ENCODE measurements around the gene PKP4.

Gene PKP4

GRCh38 chr2:158497486-158497885, 40.7 kb downstream of the PKP4 start:
- Histone ChIP-seq H3K27me3 (ENCODE audit: insufficient read depth, low read depth) (no peaks in the 10 kb centered on the region), H2AFZ (ENCODE audit: low read depth) (no peak overlapping the region), H4K20me1 (ENCODE audit: insufficient read depth) (no peaks in the 10 kb centered on the region), H3K27ac (no peak overlapping the region), H3K79me2 (ENCODE audit: insufficient read depth, low read depth) (peaks cover 55% of the 10 kb centered on the region; the same call in 1 of the 2 replicates), H3K4me1 (ENCODE audit: low read depth, poor library complexity, severe bottlenecking) (peaks cover 5% of the 10 kb centered on the region), H3K4me3 (IDR thresholded peaks at IDR 0.05; ENCODE audit: insufficient read depth, low read depth, low read length) (no peak overlapping the region), H3K4me2 (no peak overlapping the region), H3K9ac (no peak overlapping the region), H3K36me3 (ENCODE audit: insufficient read depth) (no peaks in the 10 kb centered on the region)
- TF ChIP-seq CTCF (conservative IDR thresholded peaks at IDR 0.05; ENCODE audit: low read depth, low read length) = no peak

- H2AFZ ChIP-seq (ENCODE audit: low read depth) = no peak overlapping the region
- TF ChIP-seq CTCF (conservative IDR thresholded peaks at IDR 0.05; ENCODE audit: low read depth, low read length) = no peak
- H3K79me2 ChIP-seq (ENCODE audit: insufficient read depth, low read depth) = peaks cover 60% of the 10 kb centered on the region; the same call in 1 of the 2 replicates
- H3K9ac ChIP-seq = no peak overlapping the region
- no peaks in the 10 kb centered on the region for H3K36me3 ChIP-seq (ENCODE audit: insufficient read depth)
- H4K20me1 ChIP-seq (ENCODE audit: insufficient read depth) = no peaks in the 10 kb centered on the region
- H3K4me3 ChIP-seq (IDR thresholded peaks at IDR 0.05; ENCODE audit: insufficient read depth, low read depth, low read length) = no peak overlapping the region
- H3K27me3 ChIP-seq (ENCODE audit: insufficient read depth, low read depth) = no peaks in the 10 kb centered on the region
- no peak overlapping the region for H3K4me2 ChIP-seq
- no peak overlapping the region for H3K27ac ChIP-seq
- peaks cover 5% of the 10 kb centered on the region for H3K4me1 ChIP-seq (ENCODE audit: low read depth, poor library complexity, severe bottlenecking)
These were observed 41.4 kb downstream of the PKP4 start for GRCh38 chr2:158498043-158498748.

- Histone ChIP-seq H3K27ac (no peak overlapping the region), H2AFZ (ENCODE audit: low read depth) (no peak overlapping the region), H3K9ac (no peak overlapping the region), H3K36me3 (ENCODE audit: insufficient read depth) (no peaks in the 10 kb centered on the region), H4K20me1 (ENCODE audit: insufficient read depth) (no peaks in the 10 kb centered on the region), H3K4me1 (ENCODE audit: low read depth, poor library complexity, severe bottlenecking) (peaks cover 5% of the 10 kb centered on the region), H3K27me3 (ENCODE audit: insufficient read depth, low read depth) (no peaks in the 10 kb centered on the region), H3K4me3 (IDR thresholded peaks at IDR 0.05; ENCODE audit: insufficient read depth, low read depth, low read length) (no peak overlapping the region), H3K4me2 (no peak overlapping the region), H3K79me2 (ENCODE audit: insufficient read depth, low read depth) (peaks cover 60% of the 10 kb centered on the region; the same call in 1 of the 2 replicates)
- no peak for TF ChIP-seq CTCF (conservative IDR thresholded peaks at IDR 0.05; ENCODE audit: low read depth, low read length)
These were observed 42.0 kb downstream of the PKP4 start for GRCh38 chr2:158498749-158499136.

GRCh38 chr2:158499383-158499782, 42.6 kb downstream of the PKP4 start:
- H3K4me3 ChIP-seq (IDR thresholded peaks at IDR 0.05; ENCODE audit: insufficient read depth, low read depth, low read length) = no peak overlapping the region
- H3K4me2 ChIP-seq = no peak overlapping the region
- peaks cover 5% of the 10 kb centered on the region for H3K4me1 ChIP-seq (ENCODE audit: low read depth, poor library complexity, severe bottlenecking)
- H2AFZ ChIP-seq (ENCODE audit: low read depth) = no peak overlapping the region
- H3K27me3 ChIP-seq (ENCODE audit: insufficient read depth, low read depth) = no peaks in the 10 kb centered on the region
- H4K20me1 ChIP-seq (ENCODE audit: insufficient read depth) = no peaks in the 10 kb centered on the region
- H3K27ac ChIP-seq = no peak overlapping the region
- peaks cover 60% of the 10 kb centered on the region; the same call in 1 of the 2 replicates for H3K79me2 ChIP-seq (ENCODE audit: insufficient read depth, low read depth)
- H3K9ac ChIP-seq = no peak overlapping the region
- no peak for TF ChIP-seq CTCF (conservative IDR thresholded peaks at IDR 0.05; ENCODE audit: low read depth, low read length)
- H3K36me3 ChIP-seq (ENCODE audit: insufficient read depth) = no peaks in the 10 kb centered on the region
